IPS DF 4.7 (cell line): ENCODE results near the gene CLMN.

Experiments used
- DNase-seq: peaks from one replicate; pipeline ENCODE4 v3.0.0-alpha.2; 2013; ENCODE audit warnings: low spot score; ENCODE audit errors: extremely low read depth

CLMN gene

DNA sequence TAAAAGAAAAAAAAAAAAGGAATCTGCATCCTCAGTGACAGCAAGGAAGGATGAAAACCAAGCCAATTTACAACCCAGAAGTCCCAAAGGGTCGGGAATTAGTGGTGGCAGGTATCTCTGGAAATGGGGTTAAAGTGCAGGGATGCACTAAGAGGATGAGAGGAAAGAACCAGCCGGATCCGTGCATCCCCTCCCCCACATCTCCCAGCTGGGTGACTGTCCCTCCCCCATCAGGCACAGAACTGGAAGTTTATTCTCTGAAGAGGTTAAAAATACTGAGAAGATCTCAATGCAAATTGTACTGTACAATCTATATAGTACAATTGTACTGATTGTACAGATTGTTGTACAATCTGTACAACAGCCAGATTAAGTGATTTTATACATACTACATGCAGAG is 15.4 kb downstream of the CLMN start:
- DNase-seq = no peak

DNA sequence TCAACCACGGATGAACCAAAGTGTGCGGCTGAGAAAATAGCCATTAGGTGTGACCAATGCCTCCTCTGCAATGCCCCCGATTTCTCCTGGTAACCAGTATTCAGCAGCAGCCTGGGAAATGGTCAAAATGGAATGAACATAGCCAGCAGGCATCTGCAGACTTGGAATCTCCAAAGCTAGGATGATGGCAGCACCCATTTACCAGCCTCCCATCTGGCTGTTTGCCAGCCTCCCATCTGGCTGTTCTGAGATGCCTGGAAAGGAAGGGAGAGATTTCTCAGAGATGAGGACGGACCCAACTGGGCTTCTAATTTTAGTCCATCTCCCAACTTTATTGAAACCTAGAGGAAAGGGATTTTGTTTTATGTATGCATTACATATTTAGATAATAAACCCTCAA is 16.2 kb downstream of the CLMN start:
- no peak for DNase-seq

- no peak for DNase-seq
Measured at GRCh38 chr14:95302667-95303506, 16.8 kb downstream of the CLMN start.

GRCh38 chr14:95301527-95302187 is 18.1 kb downstream of the CLMN start:
- DNase-seq = no peak

DNA sequence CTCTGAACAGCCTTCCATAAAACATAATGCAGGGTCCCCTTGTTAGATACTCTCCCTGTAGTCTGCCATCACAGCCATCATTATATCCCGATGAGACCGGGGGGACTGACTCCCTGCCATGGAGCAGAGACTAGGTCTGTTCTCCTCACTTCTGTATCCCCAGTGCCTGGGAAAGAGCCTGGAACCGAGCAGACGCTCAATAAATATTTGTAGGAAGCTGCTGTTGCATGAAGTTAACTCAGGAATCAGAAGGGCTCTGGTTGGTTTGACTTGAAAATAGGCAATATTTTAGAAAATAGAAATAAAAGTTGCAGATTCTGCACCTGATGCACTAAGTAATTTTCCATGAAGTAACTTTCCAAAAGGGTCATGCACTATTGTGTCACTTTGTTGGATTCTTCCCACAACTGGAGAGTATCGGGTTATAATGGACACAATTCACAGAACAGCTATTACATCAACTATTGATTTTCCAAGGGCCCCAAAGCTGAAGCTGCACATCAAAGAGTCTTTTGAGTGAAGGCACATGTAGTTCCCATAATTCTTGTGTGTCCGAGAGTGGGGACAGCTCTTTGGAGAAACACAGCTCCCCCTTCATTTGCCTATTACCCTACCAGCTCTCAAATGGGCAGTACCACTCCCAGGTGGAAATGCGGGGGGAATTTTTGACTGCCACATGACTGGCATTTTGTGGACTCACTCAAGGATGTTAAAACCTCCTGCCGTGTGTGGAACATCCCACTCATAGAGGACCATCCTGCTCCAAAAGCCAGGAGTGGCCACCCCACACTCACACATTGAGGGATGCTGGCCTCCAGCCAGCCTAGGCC is 18.8 kb downstream of the CLMN start:
- no peak for DNase-seq

- DNase-seq = no peak
Measured at GRCh38 chr14:95300002-95300696, 19.6 kb downstream of the CLMN start.

GRCh38 chr14:95299271-95299670 is 20.4 kb downstream of the CLMN start:
- DNase-seq = no peak

- DNase-seq = no peak
Measured at GRCh38 chr14:95297832-95298231, 21.9 kb downstream of the CLMN start.

- no peak for DNase-seq
Measured at GRCh38 chr14:95296966-95297365, 22.7 kb downstream of the CLMN start.

- DNase-seq = no peak
Measured at GRCh38 chr14:95295600-95296376, 23.9 kb downstream of the CLMN start.

DNA sequence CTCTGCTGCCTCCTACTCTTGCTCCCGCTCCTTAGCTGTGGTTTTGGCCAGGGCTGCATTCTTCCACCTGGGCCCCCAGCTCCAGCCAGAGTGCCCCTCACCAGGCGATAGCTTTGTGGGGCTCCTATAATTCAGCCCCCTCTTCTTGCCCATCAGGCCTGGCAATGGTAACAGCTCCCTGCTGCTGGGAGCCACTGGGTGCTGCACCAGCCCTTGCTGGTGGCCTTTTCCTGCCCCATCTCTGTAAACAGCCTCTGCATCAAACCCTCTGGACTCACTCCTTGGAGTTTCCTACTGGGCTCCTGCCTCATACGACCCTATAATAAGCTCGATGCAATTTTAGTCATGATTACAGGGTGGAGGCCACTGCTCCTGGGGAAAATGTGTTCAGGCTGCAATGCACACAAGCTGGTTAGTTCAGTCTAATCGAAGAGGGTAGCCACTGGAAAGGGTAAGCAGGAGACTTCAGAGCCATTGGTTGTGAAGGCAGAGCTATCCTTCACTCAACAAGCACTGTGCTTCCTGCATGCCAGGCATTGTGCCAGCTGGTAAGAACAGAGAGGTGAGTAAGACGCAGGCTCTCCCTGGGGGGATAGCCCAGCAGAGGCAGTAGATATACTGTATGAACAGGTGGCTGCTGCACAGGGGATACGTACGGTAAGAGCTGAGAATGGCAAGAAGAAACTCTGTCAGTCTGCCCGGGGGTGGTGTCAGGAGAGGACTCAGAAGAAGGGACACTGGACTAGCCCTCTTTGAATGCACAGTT is 24.7 kb downstream of the CLMN start:
- DNase-seq = no peak

DNA sequence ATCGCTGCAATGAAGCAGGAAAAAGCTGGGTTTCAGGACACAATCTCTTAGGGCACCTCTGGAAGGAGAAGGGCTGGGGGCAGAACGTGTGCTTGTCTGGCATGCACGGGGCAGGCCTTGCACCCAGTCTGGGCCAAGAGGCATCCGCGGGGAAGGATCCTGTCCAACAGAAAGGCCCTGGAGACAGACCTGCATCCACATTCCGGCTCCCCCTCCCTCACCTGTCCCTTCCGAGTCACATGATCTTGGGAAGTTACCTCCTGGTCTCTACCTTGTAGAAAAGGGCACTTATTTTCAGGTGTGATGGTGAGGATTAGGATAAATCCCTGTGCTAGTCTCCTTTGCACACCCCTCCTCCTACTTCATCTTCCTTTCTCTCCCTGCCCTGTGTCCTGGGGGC is 25.4 kb downstream of the CLMN start:
- DNase-seq = no peak

GRCh38 chr14:95293449-95293848 is 26.3 kb downstream of the CLMN start:
- DNase-seq = no peak

- DNase-seq = no peak
Measured at GRCh38 chr14:95292660-95293425, 26.9 kb downstream of the CLMN start.

- no peak for DNase-seq
Measured at GRCh38 chr14:95291859-95292542, 27.7 kb downstream of the CLMN start.

GRCh38 chr14:95290871-95291431 is 28.8 kb downstream of the CLMN start:
- DNase-seq = no peak

- no peak for DNase-seq
Measured at GRCh38 chr14:95290021-95290420, 29.7 kb downstream of the CLMN start.

- no peak for DNase-seq
Measured at GRCh38 chr14:95289323-95290010, 30.2 kb downstream of the CLMN start.
